Hematopoietic multipotent progenitor cell (in vitro differentiated cells): ENCODE data around the gene TJAP1. TPM values are rescaled to one million over a fixed set of nuclear protein-coding genes. Genes with fewer than 3 reads are reported as not detected.
"Not testable (repeated sequence)": the region's sequence is repeated elsewhere in the genome, so short reads cannot be mapped to it uniquely, and the experiment has no call there.

Experiments
- DNase-seq, 3 donors: peaks; one replicate each; pipeline ENCODE4 v3.0.0-alpha.2; 2011 to 2015; ENCODE audit warnings: low read depth in 2 of 3, low spot score in 2 of 3
- total RNA-seq: library from RNA; depleted of rRNA; stranded (reverse); fragments of >200 nt; gene quantifications from one replicate; pipeline ENCODE4 v1.2.3, GENCODE V29; 2012

TJAP1 gene
- total RNA-seq, 1 donor = 29.9 TPM

DNA sequence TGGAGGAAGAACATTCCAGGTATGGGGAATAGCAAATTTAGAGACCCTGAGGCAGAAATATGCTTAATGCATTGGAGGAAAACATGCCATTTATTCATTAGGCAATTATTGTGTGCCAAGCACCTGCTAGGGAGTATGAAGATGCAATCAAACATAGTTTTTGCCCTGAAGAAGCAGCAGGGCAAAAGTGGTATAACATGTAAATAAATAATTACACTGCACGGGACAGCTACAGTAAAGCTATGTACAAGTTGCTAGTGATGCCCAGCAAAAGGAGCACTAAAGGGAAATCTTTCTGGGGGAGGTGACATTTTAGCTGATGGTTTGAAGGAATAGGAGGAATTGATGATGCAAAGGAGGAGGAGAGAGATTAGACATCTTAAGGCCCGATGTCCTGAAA is 624 bp upstream of the TJAP1 start:
- peak in 2 of 3 donors; percentile 9 to 42 for DNase-seq

DNA sequence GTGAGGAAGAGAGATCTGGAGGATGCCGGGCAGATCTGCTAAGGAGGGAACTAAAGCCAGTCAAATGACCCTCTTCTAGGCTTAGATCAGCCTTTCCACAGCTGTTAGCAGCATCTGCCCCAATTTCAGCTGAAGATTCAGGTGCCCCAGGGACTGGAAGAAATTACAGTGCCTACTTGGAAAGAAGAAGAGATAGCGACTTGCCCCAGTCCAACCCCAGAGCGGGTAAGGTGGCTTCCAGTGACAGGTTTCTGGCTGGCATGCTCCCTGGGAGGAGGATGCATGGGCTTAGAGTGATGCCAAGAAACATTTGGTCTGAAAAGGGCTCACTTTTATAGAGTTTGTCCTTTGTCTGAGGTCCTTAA is 620 bp downstream of the TJAP1 start:
- no peak for DNase-seq

DNA sequence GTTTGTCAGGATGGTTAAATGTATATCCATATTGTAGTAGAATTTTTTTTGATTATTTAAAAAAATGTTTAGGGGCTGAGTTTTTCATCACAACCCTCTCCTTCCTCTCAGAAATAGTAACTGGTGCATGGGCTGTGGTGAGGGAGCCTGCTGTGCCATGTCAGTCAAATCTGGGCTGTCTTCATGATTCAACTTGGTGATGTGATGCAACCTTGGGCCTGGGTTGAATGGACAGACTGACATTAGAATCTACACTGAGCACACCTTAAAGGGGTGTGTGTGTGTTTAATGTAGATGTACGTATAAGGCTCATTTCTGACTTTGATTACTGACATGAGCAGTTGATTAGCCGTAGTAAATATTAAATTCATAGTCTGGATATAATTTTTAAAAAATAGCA is 3.7 kb downstream of the TJAP1 start:
- DNase-seq = no peak

DNA sequence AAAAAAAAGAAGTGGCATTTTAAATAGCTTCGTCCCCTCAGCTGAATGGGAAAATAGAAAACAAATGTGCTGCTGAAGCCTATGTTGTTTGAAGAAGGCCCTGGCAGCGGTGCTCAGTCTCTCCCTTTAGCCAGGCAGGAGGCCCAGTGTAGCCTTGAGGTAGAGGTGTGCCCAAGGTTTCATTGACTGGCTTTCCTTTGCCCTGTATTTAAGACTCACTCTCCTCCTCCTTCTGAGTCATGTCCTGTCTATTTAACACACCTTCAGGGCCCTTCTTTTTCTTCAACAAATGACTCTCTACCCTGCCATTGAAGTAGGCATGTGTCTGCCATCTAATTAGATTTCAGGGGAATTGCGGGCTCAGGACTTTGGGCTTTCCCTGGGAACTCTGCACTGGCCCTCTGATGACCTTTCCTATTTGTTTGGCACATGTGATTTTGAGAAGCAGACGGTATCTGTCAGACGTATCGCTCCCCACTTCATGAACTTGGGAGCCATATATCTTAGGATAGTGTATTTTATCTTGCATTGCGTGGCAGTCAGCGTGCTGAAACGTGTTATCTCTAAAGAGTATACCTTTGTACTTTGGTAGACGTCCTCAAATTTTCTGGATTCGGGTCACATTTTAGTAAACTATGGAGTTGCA is 4.3 kb downstream of the TJAP1 start:
- DNase-seq = no peak

DNA sequence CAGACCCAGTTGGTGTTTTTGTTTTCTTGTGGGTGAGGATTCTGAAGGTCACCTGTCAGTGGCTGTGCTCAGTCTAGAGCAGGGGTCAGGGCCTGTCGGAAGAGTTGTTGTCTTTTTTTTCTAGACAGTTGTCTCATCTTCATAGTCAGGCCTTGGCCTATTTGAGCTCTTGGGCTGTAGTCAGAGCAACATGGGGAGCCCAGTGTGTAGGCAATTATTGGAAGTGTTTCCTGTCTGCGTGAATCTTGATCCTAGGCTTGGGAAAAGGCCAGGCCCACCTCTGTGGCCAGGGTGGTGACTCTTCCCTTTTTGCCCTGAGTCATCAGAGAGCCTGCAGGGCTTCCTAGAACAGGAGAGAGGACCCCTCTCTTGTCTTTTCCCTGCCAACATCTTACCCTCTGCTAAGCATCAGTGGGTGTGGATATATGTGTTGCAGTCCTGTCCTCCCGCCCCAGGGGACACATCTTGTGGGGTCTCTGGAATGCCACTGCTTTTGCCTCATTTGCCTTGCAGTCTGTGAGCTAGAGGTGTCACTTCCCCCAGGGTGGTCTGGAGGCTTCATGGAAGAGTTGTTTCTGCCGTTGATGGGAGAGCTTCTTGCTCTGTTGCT is 11.4 kb downstream of the TJAP1 start:
- no peak for DNase-seq

DNA sequence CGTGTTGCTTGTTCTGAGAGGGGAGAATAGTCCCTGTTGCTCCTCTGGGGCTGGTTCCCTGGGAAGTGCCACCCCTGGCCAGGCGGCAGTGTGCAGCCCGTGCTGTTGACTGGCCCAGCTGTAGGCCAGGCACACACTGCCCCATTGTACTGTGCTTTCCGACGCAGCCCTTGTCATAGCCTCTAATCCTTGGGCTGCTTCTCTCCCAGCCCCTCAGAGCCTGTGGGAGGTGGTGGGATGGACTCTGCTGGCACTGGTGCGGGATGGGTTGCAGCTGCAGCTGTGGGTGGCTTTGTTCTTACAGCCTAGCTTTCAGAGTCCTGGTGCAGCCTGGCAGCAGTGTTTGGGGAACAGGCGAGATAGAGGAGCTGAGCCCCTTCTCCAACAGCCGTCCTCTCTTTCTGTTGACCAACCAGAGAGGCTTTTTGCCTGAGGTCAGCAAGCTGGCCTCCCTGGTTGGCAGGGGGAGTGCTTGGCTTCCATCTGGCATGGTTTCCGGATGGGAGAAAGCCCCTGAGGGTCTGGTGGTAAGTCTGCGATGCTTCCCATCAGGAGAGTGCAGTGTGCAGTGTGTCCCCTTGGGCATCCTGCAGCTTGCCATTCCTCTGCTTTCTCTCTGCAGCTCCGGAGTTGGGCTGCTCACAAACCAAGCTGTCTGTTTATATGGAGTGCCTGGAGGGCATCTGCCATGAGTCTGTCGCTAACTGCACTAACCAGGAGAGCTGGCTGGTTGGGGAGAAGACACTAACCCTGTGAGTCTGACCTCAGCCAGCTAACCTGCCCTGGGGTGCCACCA is 12.1 kb downstream of the TJAP1 start:
- DNase-seq = no peak

DNA sequence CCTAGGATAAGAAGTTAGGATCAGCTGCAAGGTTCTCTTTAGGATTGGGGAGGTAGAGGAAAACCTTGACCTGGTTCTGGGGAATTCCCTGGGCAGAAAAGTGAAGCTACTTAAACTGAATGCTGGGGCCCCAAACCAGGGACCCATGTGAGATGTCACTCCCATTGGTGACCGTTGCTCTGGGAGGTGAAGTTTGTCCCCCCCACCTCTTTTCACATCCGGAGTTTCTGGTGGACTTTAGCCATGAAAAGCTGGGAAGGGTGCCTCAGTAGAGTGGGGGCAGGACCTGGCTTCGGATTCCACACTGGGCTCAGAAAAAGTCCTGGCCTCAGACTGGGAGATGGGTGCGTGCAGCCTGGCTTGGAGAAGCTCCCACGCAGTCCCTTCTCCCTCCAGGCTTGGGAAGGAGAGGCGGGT is 13.2 kb downstream of the TJAP1 start:
- DNase-seq = no peak

DNA sequence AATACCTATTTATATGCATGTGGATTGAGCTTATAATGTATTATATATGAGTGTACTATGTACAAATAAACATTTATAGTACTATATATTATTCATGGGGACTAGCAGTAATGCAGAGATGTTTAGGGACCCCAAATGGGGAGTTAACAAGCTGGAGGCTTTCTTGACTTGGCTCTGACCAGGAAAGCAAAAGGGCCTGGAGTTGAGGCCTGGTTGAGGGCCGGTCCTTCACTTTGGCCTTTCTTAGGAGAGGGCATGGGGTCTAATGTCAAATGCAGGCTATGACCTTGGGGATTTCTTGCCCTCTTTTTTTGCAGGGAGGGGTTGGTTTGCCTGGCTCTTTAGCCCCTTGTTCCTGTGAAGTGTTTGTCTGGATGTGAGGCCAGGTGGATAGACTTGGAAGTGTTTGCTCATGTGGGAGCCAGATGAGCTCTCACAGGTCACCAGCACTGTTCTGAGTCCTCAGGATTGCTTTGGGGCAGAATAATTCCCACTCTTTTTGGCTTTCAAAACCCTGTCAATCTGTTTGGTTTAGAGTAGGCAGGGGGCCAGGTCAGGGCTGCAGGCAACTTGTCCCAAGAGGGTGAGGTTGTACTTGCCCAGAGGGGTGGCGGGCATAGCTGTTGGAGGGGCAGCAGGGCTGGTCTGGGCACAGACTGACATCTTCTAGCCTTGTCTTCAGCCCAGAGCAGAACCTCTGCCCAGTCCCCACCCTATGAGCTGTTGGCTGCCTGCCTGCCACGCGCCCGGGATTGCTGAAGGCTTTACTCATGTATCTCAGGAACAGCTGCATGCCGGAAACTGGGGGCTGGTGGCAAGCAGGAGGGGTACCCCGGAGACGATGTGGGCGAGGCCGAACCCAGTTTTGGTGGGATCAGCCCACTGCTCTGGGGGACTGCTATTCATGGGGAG is 14.6 kb downstream of the TJAP1 start:
- no peak for DNase-seq

DNA sequence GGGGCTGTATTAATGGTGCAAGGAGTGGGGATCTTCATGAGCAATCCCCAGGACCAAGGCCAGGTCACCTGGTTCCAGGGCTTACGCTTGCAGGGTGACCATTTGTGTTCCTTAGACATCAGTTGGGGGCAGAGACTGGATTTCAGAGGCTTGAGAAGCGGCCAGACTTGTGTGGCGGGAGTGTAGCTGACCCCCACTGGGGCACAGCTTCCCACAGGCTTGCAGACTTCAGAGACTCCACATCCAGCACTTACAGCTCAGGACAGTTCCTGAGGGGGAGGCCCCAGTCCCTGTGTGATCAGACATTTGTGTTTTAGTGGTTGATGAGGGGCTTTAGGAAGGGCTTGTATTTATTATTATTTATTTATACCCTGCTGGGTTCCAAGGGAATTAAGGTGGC is 15.3 kb downstream of the TJAP1 start:
- DNase-seq = no peak

DNA sequence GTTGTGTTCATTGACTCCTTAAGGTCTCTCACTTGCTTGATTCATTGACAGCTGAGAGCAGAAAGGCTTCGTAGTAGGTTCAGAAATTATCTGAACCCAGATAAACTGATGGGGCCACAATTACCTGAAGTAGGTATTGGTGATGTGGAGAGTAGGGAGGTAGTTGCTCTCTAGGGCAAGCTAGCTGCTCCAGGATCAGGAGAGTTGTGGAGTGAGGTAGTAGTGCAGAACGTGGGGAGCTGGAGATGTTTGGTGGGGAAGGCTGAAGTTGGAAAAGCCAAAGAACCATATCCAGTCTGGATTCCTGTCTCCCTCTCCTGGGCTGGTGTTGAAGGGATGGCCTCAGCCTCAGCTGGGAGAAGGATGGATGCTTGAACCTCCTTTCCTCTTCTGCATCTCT is 15.9 kb downstream of the TJAP1 start:
- DNase-seq = no peak

DNA sequence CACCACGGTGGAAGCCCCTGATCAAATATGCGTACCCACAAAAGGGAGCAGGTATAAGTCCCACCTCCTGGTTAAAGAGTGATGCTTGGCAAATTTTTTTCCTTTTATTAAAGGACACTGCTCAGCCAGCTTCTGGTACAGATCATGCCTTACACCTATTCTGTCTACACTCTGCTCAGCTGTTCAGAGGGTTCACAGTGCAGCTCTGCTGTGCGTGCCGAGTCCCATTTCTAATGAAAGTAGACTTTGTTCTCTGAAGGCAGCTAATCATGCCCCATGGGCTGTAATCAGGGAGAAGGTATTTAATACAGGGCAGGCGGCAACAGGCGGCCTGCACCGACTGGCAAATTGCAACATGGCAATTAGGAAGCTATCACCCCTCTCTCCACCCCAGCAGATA is 16.5 kb downstream of the TJAP1 start:
- DNase-seq = no peak

DNA sequence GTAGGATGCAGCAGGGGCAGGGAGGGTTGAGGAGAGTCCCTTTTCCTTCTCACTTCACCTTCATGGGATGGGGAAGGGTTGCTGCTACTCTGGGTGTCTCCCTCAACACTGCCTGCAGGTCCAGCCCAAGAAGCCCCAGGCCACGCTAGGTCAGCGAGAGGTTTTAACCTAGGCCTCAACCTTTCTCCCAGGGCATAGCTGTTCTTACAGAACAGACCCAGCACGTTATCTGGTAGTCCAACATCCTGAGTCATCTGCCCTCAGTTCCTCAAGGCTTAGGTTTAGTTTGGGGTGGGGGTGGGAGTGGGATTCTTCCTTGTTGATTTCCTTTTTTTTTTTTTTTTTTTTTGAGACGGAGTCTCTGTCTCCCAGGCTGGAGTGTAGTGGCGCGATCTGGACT is 17.0 kb downstream of the TJAP1 start:
- DNase-seq = no peak

DNA sequence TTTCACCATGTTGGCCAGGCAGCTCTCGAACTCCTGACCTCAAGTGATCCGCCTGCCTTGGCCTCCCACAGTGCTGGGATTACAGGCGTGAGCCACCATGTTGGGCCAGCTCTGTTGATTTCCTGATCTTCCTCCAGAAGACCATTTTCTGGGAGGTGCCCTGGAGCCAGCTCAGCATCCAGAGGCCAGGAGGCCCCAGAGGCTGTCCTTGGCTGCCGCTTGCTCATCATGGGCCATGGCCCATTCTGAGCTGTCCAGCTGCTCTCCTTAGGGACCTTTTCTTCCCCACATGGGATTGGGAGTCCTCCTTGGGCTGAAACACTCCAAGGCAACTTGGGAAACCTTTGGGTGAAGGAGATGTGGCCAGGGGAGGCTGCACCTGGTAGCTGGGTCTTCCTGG is 17.4 kb downstream of the TJAP1 start:
- no peak for DNase-seq

DNA sequence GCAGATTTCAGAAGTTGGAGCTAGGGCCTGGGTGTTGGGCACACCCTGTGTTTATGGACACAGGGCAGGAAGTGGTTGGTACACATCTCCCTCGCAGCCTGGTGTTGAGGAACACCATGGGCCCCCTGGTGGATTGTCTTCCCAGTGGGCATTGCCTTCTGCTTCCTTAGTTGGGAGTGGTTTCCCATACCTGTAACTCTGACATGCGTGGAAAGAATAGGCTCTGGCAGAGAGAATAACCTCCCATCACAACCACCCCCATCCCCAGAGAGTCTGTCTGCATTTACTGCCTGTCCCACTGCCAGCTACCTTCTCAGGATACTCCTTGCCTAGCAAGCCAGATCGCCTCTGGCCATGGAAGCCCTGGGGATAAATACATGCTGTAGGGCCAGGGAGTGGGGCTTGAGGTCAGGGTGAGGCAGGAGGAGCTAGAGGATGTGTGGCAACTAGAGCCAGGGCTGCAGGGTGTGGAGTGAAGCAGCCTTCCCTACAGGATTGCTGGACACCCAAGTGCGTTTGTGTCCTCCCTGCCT is 18.1 kb downstream of the TJAP1 start:
- no peak for DNase-seq

DNA sequence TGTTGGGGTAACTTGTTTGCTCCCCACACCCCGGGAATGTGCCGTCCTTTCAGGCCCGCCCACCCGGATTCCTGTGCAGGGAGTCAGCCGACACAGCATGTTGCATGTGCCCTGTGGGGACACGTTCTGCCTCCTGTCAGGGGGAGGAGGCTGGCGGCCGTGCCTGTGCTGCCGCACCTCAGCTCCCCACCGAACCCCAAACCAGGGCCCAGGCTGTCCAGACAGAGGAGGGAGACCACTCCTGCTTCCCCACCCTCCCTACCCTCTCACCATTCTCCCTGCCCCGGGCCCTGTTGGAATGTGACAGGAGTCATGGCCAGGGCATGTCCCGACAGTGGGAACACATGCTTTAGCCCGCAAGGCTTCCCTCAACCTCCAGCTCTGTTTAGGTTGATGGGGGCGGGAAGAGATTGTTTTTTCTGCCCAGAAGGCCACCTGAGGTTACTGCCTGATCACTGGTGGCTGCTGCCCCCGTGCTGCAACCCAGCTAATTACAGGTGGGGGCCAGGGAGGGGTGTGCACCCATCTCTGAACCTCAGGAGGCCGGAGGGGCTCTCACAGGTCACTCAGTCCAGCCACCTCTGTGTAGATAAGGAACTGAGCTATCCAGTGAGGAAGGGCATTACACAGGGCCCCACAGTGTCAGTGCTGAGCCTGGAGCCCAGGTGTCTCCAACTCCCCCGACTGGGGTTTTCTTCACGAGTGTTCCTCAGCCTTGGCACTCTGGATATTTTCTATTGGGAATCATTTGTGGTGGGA is 19.2 kb downstream of the TJAP1 start:
- DNase-seq = no peak

DNA sequence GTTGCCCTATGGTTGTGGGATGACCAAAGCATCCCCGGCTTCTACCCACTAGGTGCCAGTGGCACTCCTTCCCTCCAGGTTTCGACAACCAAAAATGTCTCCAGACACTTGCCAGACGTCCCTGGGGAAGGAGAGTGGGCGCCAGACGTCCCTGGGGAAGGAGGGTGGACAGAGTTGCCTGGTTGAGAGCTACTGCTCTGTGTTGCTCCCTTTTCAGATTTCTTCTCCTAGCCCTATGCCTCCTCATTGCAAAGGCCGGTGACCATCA is 19.7 kb downstream of the TJAP1 start:
- DNase-seq = no peak

DNA sequence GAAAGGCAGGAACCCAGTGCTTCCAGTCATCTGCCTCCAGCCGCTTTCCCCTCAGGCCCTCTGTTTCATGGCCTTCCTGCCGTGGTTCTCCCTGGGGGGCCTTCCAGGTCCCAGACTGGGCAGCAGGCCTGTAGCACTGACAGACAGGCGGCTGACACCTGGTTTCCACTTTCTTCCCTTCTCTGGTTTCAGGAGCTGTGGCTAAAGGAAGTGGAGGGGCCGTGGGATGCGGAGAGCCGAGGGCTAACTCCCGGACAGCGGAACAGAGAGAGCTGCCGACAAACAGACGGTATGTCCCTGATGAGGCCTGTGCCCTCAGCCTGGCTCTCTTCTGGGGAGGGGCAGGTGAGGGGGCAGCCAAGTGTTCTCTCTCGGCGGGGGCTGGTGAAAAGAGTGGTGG is 20.3 kb downstream of the TJAP1 start:
- no peak for DNase-seq

DNA sequence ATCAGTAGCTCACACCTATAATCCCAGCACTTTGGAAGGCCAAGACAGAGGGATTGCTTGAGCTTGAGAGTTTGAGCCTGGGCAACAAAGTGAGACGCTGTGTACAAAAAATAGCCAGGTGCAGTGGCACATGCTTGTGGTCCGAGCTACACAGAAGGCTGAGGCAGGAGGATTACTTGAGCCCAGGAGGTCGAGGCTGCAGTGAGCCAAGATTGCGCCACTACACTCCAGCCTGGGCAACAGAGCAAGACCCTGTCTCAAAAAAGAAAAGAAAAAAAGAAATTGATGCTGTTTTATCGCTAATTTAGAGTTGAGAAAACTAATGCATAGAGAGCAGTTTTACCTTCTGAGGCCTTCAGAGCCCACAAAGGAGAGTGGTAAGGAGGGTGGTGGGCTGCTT is 20.9 kb downstream of the TJAP1 start:
- DNase-seq = not testable (repeated sequence)

DNA sequence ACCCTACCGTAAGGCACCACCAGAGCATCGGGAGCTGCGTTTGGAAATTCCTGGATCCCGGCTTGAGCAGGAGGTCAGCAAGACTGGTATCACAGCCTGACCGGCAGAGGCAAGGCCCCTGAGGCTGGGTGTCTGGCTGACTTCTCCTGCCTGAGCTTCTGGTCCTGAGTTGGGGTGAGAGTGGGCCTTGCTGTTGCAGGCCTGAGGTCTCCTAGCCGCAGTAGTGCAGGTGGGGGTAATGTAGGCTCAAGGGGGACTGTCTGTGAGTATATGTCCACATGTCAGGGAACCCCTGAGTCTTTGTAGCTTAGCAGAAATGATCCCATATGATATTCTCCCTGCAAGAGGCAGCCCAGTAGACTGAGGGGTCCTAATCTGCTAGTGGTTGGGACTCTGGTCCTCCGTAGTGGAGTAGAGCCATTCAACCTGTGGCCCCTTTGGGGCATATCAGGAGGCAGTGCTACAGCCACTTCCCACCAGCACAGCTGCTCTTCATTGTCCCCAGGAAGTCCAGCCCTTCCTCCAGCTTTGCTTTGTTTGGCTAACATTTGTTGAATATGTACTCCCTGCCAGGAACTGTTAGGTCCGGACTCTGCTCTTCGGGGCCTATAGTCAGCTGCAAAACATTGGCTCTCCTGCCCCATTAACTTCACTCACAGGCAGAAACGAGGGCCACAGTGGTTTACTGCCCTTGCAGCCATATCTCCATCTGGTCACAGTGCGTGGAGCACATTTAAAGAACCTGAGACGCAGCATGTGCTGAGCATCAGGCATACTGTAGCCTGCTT is 21.9 kb downstream of the TJAP1 start:
- no peak for DNase-seq

DNA sequence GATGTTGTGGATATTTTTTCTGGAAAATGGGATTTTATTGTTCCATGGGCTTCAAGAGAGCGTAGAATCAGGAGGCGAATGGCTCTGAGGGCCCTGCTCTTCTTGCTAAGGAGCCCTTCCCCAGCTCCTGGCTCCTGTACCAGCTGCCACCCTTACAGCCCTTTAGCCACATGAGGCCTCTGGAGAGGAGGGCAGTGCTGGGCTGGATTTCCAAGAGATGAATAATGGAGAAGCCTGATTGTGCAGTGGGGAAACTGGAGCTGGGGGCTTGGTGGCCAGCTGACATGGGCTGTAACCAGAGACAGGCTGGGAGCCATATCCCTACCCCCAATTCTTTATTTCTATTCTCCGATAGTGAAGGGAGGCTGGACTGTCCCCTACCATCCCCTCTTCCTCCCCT is 23.6 kb downstream of the TJAP1 start:
- no peak for DNase-seq
